ENCODE measurements around the gene MICAL2. TPM values are rescaled to one million over a fixed set of nuclear protein-coding genes. Genes with fewer than 3 reads are reported as not detected.

The MICAL2 gene
- total RNA-seq, 1 experiment from 2014 or later, result 53.4 TPM

DNA sequence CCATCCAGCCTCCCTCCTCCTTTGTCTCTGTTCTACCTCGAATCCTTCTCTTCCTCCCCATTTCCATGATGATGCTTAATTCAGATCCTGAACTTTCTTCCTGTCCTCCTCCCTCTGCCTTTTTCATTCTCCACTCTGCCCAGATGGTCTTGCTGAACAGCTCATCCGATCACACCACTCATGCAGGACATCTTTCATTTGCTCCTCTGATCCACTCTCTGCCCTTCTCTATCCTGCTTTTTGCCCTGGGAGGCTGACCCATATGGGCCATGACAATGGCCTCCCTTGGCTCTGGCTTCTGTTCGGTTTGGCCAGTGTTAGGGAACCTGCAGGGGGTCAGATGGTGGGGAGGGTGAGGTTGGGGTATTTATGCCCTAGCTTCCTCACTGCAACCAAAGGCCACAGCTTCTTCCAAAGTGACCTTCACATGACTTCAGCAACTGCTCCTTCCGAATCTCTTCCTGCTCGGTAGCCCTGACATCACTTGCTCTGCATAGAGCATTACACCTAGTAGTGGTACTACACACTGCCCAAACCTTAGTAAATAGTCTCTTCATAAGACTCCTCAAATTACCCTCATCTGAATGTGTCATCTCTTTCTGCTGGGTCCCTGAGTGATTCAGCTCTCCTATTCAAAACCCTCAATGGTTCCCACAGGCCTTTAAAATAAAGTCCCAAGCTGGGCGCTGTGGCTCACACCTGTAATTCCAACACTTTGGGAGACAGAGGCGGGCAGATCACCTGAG lies 32.7 kb upstream of the MICAL2 start:
- DNase-seq (ENCODE audit: low spot score), result no peak

DNA sequence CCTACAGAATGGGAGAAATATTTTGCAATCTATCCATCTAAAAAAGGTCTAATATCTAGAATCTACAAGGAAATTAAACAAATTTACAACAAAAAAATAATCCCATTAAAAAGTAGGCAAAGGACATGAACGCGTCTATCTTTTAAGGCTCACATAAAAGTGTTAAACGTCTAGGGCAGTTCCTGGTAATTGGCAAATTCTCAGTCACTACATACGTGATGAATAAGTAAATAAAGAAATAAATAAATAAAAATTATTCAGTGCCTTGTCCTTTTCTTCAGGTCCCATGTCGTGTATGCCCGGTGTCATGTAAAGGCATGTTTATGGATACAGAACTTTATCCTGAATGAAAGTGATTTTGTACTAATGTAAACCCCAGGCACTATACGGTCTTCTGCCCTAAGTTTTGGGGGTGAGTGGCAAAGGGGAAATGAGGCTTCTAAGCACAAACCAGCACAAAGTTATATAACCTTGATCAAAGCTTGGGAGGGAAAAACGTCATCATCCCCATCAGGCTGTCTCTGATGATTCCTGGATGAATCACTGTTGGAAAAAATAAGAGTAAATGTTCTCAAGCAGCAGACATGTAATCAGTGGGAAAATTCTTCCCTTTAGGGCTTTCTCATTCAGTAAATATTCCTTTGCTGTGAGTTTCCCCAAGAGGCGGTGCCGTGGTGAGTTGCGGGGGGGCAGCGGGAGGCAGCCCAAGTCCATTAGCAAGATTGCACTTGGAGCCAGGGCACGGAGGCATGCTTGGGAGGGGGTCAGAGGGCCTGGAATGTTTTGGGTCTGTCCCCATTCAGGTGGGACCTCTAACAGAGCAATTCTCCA lies 30.4 kb upstream of the MICAL2 start:
- peak; percentile 96 for DNase-seq (ENCODE audit: low spot score)

DNA sequence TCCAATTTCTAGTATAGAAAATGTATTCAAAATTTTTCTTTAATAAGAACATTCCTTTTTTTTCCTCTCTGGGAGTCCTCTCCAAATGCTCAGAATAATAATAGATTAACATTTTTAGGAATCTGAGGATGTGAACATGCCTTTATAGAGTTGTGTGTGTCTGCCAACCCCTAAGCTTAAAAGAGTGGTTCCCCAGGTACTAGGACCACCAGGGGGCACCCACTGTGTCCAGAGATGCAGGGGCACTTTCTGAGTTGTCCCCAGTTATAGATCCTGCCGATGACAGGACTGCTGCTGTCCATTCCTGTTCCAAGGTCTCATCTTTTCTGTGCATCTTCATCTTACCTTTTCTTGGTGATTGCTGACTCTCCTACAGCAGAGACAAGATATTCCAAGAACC lies 27.0 kb upstream of the MICAL2 start:
- no peak for DNase-seq (ENCODE audit: low spot score)

DNA sequence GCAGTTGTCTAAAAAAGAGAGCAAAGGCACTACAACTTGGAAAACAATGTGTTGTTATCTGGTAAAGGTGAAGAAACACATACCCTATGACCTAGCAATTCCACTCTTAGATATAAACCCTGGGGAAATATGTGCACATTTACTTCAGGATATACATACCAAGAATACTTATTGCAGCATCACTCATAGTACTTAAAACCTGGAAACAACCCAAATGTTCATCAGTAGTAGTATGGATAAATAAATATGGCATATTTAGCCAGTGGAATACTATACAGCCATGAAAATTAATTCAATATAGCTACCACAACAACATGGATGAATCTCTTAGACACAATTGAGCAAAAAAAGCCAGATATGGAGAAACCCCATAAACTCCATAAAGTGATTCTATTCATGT lies 26.1 kb upstream of the MICAL2 start:
- DNase-seq (ENCODE audit: low spot score), result no peak

DNA sequence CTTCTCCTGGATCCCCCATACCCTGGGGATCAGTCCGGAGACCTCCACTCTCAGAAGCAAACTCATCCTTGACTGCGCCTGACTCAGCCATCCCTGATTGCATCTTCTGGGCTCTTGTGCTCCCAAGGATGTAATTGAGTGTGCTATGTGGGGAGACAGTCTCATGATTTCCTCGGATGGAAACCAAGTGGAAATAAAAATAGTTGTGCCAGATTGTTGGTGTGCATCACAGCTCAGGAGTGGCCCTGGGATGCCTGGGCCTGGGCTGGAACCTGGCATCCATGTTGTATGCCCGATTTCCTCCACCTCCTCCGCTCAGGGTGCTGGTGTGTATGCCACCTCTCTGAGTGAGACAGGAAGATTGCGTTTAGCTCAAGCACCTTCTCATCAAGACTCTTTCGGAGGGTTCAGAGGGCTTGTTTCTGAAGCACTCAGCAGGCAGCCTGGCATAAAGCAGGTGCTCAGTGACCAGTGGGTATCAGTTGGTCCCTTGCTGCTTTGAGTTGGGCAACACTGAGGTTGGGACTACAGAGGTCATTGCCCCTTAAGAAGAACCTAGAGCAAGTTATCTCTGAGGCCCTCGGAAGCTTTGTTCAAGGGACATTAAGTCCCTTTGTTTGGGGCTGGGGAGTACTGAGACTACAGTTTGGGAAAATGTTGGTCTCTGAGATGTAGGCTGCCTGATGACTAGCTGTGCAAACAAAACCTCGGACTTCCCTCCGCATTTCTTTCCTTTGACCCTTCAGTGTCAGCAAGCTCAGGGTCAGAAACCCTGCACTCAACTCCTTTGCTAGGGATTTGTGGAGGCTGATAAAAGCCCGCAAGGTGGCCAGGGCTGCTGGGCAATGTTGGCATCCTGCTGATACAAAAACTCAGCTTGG lies 24.8 kb upstream of the MICAL2 start:
- DNase-seq (ENCODE audit: low spot score), result no peak

DNA sequence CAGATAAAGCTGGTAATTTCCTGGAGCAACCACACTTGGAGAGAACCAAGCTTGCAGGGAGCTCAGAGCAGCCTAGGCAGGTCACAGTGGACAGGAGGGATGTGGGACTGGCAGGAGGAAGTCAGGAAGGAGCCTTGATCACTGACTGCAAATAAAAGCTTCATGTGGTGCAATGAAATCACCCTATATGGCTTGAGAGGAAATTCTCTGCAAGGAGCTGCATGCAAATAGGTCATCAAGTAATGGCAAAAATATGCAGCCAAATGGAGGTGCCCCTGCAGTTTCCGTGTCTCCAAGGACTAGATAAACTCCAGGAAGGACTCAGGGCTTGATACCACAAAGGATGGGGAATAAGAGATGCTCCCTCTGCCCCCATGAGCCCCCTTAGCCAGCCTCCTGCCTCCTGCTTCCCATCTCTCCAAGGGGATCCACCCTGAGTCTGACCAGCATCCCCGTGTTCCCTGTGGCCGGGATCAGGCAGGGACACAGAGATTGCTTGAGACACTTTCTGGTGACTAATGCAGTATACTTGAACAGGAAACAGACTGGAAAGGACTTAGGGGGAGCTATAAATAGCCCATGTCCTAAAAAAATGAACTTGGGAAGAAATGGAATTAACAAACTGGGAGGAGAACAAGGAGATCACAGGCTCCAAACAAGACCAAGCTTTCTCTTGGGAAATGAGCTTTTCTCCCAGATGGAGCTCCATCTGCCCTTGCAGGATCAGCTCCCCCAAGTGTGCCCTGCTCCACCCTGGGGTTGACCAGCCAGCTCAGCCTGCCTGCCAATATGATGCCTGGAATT lies 23.9 kb upstream of the MICAL2 start:
- DNase-seq (ENCODE audit: low spot score), result peak; percentile 97

DNA sequence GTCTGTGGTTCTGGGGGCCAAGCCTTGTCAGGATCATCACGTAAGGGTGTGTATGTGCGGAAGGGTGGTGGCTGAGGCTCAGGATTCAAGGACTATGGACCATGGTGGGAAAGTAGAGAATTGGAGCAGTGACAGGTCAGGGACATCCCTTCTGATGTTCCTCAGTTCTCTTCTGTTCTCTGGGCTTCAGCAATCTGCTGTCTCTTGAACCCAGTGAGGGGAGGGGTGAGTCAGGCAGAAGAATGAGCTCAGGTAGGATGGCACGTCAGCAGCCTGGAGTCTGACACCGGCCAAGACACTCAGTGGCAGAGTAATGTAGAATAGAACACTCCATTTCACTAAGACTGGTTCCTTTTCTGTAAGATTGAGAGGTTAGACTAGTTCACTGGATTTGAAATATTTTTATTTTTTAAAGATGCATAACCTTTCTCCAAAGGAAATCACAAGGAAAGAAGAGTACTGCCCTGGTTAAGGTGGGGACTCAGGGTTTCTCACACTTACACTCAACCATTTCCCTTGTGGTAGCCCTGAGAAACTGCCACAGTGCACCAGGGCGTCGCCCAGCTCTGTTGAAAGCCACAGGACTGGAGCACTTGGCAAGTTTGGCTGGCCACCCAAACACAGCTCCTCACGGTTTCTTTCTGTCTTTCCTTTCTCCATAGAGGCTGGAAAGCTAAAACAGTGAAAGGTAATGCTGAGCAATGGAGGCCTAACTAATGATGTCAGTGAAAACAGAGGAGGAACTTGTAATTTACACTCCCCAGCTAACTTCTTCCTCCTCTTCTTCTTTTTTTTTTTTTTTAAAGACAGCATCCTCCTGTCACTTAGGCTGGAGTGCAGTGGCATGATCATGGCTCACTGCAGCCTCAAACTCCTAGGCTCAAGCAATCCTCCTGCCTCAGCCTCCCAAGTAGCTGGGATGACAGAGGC lies 23.1 kb upstream of the MICAL2 start:
- peak; percentile 90 for DNase-seq (ENCODE audit: low spot score)

DNA sequence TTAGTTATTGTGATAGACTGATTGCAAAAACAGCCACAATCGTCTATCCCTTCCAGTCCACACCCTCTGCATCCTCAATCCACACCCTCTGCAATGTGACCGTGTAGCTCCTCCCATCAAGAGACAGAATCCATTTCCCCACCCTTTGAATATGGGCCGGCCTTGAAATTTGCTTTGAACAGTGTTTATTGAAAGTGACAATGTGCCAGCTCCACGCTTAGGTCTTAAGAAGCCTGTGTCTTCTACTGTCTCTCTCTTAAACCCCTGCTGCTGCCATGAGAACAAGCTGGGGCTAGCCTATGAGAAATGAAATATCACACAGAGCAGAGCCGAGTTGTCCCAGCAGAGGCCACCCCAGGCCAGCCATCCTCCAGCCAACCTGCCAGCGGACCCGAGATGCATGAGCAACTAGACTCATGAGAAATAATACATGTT lies 22.3 kb upstream of the MICAL2 start:
- DNase-seq (ENCODE audit: low spot score), result peak; percentile 79

DNA sequence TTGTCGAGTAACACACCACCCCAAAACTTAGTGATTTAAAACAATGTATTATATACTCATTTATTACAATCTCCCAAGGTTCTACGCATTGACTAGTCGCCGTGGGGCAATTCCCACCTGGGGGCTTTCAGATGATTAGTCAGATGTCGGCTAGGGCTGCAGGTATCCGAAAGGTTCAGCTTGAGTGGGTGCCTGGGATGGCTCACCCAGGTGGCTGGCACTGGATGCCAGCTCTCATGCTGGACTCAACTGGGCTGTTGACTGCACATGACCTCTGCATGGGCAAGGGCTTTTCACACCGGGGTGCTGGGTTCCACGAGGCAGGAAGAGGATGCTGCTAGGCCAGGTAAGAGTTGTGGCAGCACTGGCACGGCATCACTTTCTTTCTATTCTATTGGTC lies 21.9 kb upstream of the MICAL2 start:
- no peak for DNase-seq (ENCODE audit: low spot score)

DNA sequence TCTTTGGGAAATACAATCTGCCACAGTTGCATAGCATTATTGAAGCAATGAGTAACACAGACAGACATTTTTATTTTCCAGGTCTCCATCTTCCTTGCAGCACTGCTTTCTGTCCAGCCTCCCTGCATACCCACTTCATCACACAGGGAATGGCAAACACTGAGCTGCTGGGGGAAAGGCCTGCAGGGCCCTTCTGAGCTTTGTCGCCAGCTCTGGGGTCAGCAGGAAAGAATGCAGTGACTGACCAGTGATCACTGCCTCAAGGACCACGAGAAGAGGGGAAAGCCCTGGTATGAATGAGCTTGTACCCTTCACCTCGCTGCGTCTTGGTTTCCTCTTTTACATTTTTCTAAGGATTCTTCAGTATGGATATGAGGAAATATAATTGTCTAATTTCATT lies 21.3 kb upstream of the MICAL2 start:
- DNase-seq (ENCODE audit: low spot score), result no peak

DNA sequence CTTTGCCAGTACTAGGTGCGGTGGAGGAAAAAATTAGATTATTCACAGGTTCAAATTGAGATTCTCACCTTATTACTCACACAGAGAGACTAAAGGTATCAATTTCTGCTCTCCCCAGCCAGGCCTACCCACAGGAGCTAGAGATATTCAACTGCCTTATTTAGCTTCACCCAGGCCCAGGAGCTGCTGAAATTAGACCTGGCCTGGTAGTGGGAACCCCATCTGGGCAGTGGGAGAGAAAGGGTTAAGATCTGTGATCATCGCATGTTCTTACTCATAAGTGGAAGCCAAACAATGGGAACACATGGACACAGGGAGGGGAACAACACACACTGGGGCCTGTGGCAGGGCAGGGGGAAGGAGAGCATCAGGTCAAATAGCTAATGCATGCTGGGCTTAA lies 20.9 kb upstream of the MICAL2 start:
- DNase-seq (ENCODE audit: low spot score), result no peak

DNA sequence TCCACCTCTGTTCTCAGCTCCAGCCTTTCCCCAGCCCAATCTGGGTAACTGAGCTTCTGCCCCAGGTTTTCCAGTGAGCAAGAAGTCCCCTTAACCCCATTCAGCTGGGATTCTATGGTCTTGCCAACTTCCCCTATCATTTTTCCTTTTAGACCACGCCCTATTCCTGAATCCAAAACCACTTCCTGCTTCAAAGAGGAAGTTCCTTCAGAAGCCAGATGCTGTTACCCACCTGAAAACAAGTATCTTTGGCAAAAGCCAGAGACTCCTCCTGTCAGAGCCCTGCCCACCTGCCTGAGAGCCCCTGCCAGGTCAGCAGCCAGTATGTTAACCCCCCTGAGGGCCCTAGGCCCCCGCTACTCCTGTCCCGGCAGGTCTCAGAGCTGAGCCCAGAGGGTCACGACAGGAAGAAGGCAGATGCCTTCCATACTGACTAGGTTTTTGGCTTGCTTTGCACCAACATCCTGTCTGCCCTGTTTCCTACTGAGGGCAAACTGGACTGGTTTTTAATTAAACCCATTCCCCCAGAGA lies 20.3 kb upstream of the MICAL2 start:
- DNase-seq (ENCODE audit: low spot score), result peak; percentile 89

DNA sequence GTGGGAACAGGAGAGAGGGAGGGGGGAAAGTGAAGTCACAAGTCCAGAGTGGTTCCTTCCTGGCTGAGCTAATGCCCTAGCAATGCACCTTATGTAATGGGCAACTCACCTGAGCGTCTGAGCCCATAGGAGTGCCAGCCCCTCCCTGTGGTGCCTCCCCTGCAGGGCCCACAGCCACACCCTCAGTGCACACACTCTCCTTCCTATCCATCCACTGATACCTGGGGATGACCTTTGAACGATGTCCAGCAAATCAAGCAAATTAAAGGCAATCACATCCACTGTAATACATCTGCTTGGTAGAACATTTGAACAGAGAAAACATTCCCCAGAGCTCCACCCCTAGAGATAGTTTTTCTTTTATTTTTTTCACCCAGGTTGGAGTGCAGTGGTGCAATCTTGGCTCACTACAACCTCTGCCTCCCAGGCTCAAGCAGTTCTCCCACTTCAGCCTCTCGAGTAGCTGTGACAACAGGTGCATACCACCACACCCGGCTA lies 19.6 kb upstream of the MICAL2 start:
- DNase-seq (ENCODE audit: low spot score), result no peak

DNA sequence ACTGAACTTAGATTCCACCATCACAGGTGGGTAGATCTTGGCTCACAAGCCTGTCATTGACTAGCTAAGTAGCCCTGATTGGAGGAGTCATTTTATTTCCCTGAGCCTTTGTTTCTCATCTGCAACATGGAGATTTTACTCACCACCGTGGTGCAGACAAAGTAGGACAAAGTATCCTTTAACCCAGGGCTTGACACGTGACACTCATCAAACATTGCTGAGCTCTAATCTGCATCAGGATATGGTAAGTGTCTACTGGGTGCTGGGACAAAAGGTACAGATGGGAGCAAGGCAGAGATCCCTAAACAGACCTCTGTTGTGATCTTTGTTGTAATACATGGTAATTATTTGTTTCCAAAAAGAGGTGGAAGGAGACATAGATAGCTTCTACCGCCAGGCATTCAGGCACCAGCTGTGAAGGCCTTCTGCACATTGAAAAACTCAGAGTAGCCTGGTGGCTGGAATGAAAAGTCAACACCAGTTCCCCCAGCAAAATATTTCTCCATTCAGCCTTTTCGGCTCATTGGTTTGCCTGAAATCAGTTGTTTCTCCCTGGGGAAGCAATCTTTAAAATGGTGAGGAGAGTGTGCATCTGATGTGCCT lies 18.3 kb upstream of the MICAL2 start:
- no peak for DNase-seq (ENCODE audit: low spot score)

DNA sequence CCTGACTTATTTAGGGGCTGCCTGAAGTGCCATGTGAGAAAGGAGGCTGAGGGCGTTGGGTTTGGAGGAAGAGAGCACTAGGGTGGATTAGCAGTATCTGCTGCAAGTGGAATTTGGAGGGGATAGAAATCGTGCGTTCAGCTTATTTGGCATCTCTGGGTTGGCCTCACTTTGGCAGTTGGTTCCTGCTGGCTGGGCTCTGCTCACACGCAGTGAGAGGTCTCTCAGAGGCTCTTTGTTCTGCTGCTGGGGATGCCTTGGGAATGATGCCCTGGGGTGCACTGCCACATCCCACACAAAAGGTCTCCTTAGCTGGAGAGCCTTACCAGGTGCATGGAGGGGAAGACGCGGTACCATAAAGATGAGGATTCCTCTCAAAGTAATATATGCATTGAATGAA lies 17.7 kb upstream of the MICAL2 start:
- DNase-seq (ENCODE audit: low spot score), result no peak

DNA sequence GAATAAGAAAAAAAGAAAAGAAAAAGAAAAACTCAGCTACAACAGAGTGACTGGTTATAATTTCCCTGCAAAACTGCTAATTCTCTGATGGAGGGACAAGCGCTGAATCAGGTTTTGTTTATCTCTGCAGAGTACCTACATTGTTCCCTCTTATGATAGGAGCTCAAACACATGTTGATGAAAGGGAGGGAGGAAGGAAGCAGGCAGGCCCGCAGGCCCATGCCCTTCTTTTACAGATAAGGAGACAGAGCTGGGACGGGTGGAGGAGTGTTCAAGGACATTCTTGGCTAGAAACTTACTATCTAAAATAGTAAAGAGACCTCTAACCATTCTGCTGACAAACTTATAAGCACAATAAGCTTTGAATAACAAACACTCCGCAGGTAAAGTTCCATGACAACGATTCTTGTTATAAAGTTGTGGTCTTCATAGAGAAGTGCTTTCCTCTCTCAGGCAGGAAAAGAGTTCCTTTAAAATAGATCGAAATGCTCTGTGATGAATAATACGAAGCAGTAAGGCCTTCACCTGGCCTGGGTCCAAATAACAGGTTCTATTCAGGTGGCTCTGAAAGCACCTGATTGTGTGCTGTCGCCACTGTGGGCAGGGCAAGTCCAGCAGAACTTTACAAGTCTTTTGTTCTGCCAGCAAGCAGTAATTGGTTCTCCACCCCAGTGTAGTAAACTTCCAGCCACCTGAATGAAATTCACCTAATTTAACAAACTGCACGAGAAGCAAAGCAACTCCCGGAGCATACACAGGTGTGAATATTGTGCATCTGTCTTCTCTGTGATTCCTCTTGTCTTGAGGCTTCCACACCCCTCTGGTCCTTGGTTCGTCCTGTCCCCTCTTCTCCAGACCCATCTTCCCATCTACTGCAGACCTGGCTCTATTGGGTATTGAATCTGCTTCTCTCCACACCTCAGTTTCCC lies 15.3 kb upstream of the MICAL2 start:
- DNase-seq (ENCODE audit: low spot score), result no peak

DNA sequence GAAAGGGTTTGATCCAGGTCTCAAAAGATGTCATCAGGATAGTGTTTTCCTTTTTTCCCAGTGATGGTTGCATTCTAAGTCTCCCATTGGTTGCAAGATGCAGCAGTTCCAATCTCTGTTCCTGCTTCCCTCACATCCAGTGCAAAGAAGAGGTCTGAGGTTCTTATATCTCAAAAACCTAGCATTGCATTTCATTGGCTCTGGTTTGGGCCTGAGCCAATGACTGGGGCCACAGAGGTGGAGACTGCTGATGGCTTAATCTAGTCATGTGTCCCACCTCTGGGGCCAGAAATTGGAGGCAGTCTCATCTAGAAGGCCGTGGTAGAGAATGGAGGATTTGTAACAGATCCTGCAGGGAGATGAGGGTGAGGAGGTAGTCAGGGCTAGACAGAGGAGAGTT lies 13.2 kb upstream of the MICAL2 start:
- DNase-seq (ENCODE audit: low spot score), result no peak

DNA sequence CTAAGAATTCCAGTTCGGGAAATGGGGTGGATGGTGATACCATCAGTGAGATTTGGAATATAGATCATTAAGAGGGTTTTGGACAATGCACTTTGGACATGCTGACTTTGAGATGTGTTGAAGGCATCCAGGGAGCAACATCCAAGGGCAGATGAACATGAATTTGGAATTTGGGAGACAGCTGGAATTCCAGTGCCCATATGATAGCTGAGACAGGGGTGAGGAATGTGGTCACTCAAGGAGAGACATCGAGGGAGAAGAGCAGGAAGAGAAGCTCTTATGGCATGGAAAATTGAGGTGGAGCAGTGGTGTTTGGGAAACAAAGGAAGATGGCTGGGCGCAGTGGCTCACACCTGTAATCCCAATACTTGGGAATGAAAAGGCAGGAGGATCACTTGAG lies 11.8 kb upstream of the MICAL2 start:
- no peak for DNase-seq (ENCODE audit: low spot score)
